Activated naive CD4-positive, alpha-beta T cell treated with anti-CD3 and anti-CD28 coated beads for 36 hours (primary cell): ENCODE results near the gene TSC22D1. TPM values are rescaled to one million over a fixed set of nuclear protein-coding genes. Genes with fewer than 3 reads are reported as not detected.

Experiments used
- total RNA-seq, 2 experiments: library from RNA; stranded (reverse); gene quantifications; one replicate each; pipeline ENCODE4 v1.2.3, GENCODE V29; 2021

The TSC22D1 gene
- total RNA-seq, 2 experiments from 2014 or later, result 8.8 to 9.7 TPM

Other genes with a start within 250 kb of the TSC22D1 start
- gene SERP2, start 202.5 kb downstream of the TSC22D1 start, total RNA-seq, result under 1 TPM; 0.38 to 0.64 TPM